HG02571 (cell line): ENCODE measurements around the gene EIF2D.
"Not testable (repeated sequence)": the region's sequence is repeated elsewhere in the genome, so short reads cannot be mapped to it uniquely, and the experiment has no call there.

Experiments
- ATAC-seq: cut with Tn5 transposase; IDR thresholded peaks from one replicate; pipeline ENCODE4 v1.9.1; 2021; ENCODE audit warnings: mild to moderate bottlenecking, moderate library complexity; ENCODE audit not compliant: unreplicated experiment

The EIF2D gene

GRCh38 chr1:206635978-206636345 is 23.7 kb upstream of the EIF2D start:
- peak; percentile 15 for ATAC-seq

GRCh38 chr1:206635080-206635977 is 23.1 kb upstream of the EIF2D start, which contains the start of gene DYRK3:
DYRK3 (plus strand) TSS chr1:206635536; CDS start chr1:206635704, 168 bp downstream.
- ATAC-seq: peak; percentile 87

GRCh38 chr1:206634365-206635079 is 22.3 kb upstream of the EIF2D start:
- ATAC-seq: no peak

GRCh38 chr1:206633708-206634121 is 21.4 kb upstream of the EIF2D start:
- ATAC-seq: no peak

- no peak for ATAC-seq
Measured at GRCh38 chr1:206631085-206631509, 18.8 kb upstream of the EIF2D start.

- no peak for ATAC-seq
Measured at GRCh38 chr1:206628916-206629315, 16.7 kb upstream of the EIF2D start.

- not testable (repeated sequence) for ATAC-seq
Measured at GRCh38 chr1:206626396-206626795, 14.1 kb upstream of the EIF2D start.

GRCh38 chr1:206609229-206609991 is 2.9 kb downstream of the EIF2D start:
- no peak for ATAC-seq

- ATAC-seq: no peak
Measured at GRCh38 chr1:206608108-206608698, 4.1 kb downstream of the EIF2D start.

GRCh38 chr1:206606867-206607266 is 5.4 kb downstream of the EIF2D start:
- no peak for ATAC-seq

- ATAC-seq: no peak
Measured at GRCh38 chr1:206604861-206605260, 7.4 kb downstream of the EIF2D start.

- no peak for ATAC-seq
Measured at GRCh38 chr1:206600527-206600926, 11.7 kb downstream of the EIF2D start.

- no peak for ATAC-seq
Measured at GRCh38 chr1:206596319-206596666, 16.0 kb downstream of the EIF2D start.

GRCh38 chr1:206595581-206596318 is 16.5 kb downstream of the EIF2D start:
- ATAC-seq: no peak

GRCh38 chr1:206593351-206593925 is 18.8 kb downstream of the EIF2D start:
- no peak for ATAC-seq

GRCh38 chr1:206591696-206592095 is 20.6 kb downstream of the EIF2D start:
- ATAC-seq: no peak

GRCh38 chr1:206591226-206591625 is 21.0 kb downstream of the EIF2D start:
- no peak for ATAC-seq

GRCh38 chr1:206590025-206590758 is 22.1 kb downstream of the EIF2D start:
- no peak for ATAC-seq

- ATAC-seq: no peak
Measured at GRCh38 chr1:206589206-206589605, 23.1 kb downstream of the EIF2D start.
